Endothelial cell (in vitro differentiated cells): ENCODE data around the gene TCF20. TPM values are rescaled to one million over a fixed set of nuclear protein-coding genes. Genes with fewer than 3 reads are reported as not detected.
A peak's percentile ranks its signal among the peaks of the same experiment; 100 is the strongest.

Experiments used
- DNase-seq: peaks from one replicate; pipeline ENCODE4 v3.0.0; 2021; ENCODE audit warnings: low spot score
- H3K27ac Mint-ChIP-seq: one replicate; pipeline ENCODE4 v1.8.0; 2021; ENCODE audit warnings: mixed read lengths, inconsistent platforms; ENCODE audit not compliant: unreplicated experiment
- H3K27me3 Mint-ChIP-seq: one replicate; pipeline ENCODE4 v1.8.0; 2021; ENCODE audit warnings: mild to moderate bottlenecking, moderate library complexity, mixed read lengths, inconsistent platforms; ENCODE audit not compliant: unreplicated experiment
- H3K36me3 Mint-ChIP-seq: one replicate; pipeline ENCODE4 v1.8.0; 2021; ENCODE audit warnings: mild to moderate bottlenecking, low read depth, mixed read lengths, inconsistent platforms; ENCODE audit not compliant: unreplicated experiment
- H3K4me1 Mint-ChIP-seq: one replicate; pipeline ENCODE4 v1.8.0; 2021; ENCODE audit warnings: mild to moderate bottlenecking, mixed read lengths, inconsistent platforms; ENCODE audit not compliant: unreplicated experiment
- H3K4me3 Mint-ChIP-seq: one replicate; pipeline ENCODE4 v1.8.0; 2021; ENCODE audit warnings: mild to moderate bottlenecking, mixed read lengths, inconsistent platforms; ENCODE audit not compliant: unreplicated experiment
- H3K9me3 Mint-ChIP-seq: one replicate; pipeline ENCODE4 v1.8.0; 2021; ENCODE audit warnings: mixed read lengths, inconsistent platforms; ENCODE audit not compliant: unreplicated experiment
- CTCF ChIP-seq: fragments of 200-600 bp; sonication (generic); IDR thresholded peaks from one replicate; pipeline ENCODE4 v1.5.0; 2021; ENCODE audit warnings: antibody characterized with exemption; ENCODE audit not compliant: unreplicated experiment
- total RNA-seq: library from RNA; stranded (reverse); fragmentation: NEBNext Ultra II Directional; extraction: Animal tissue kit (Norgen Biotek cat#: 25700); gene quantifications from one replicate; pipeline ENCODE4 v1.2.1, GENCODE V29; 2021; ENCODE audit not compliant: unreplicated experiment

Gene TCF20
- total RNA-seq, 1 donor from 2014 or later, result 63.6 TPM

- H3K27me3 Mint-ChIP-seq, result peaks cover 10% of the 10 kb centered on the region
- peaks cover 17% of the 10 kb centered on the region for H3K4me1 Mint-ChIP-seq
- DNase-seq, result no peak
- H3K27ac Mint-ChIP-seq, result no peak overlapping the region
- H3K4me3 Mint-ChIP-seq, result no peak overlapping the region
- TF ChIP-seq CTCF, result no peak
- H3K36me3 Mint-ChIP-seq, result peaks cover 5% of the 10 kb centered on the region
- no peaks in the 10 kb centered on the region for H3K9me3 Mint-ChIP-seq
These were observed 9.1 kb upstream of the TCF20 start for GRCh38 chr22:42279425-42280020.

DNA sequence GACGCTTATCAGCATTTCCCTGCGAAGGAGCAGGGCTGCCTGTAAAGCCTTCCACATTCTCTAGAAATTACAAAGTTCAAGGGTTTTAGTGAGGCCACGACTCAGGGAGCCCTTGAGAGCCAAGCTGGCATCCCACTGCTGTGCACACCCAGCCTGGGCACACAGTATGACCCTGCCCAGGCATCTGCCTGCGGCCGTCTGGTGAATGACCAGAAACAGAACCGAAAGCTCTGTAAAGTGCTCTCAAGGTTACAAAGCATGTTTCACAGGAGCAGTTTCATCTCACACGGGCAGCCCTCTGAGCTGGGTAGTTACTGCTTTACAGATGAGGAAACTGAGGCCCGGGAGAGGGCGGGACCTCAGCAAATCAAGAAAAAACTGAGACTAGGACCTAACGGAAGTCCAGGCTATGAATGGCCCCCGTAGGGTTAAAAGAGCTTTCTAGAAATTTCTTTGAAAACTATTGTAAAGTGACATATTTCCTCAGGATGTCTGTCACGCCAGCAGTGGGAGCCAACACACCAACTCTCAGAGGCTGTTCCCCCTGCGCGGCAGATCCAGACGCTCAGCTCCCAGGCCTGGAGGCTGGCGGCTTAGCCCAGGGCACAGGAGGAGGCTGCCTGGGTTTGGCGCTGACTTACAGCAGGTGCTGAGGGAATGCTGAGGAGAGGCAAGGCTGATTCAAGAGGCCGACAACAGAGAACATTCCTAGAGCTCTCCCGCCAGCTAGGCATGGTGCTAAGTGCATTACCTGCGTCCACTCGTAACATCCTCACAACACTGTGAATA lies 7.7 kb upstream of the TCF20 start:
- Mint-ChIP-seq H3K27ac (no peak overlapping the region), H3K4me1 (peaks cover 24% of the 10 kb centered on the region), H3K27me3 (peaks cover 12% of the 10 kb centered on the region), H3K4me3 (no peak overlapping the region), H3K36me3 (peaks cover 5% of the 10 kb centered on the region), H3K9me3 (no peaks in the 10 kb centered on the region)
- no peak for TF ChIP-seq CTCF
- peak; percentile 27 for DNase-seq

GRCh38 chr22:42277232-42277753 lies 6.8 kb upstream of the TCF20 start:
- Mint-ChIP-seq H3K27ac (no peak overlapping the region), H3K27me3 (peaks cover 8% of the 10 kb centered on the region), H3K36me3 (peaks cover 5% of the 10 kb centered on the region), H3K4me1 (peaks cover 21% of the 10 kb centered on the region), H3K4me3 (no peak overlapping the region), H3K9me3 (no peaks in the 10 kb centered on the region)
- no peak for DNase-seq
- no peak for TF ChIP-seq CTCF

DNA sequence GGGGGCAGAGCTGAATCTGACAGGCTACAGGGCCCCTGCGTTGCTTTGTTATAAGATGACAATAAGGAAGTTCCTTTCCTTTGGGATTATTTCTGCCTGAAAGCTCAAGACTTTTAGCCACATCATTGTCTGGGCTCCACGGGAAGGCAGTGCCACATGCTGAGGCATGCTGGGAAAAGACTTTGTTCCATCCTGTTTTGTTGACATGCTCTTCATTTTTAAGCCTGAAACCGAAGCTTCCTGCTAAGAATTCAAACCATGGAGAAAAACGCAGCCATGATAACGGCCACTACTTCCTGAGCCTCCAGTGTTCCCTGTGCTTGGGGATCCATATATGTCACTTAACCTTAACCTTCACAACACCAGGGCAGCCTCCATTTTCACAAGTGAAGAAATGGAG lies 5.5 kb upstream of the TCF20 start:
- DNase-seq, result no peak
- no peak overlapping the region for H3K27ac Mint-ChIP-seq
- peaks cover 8% of the 10 kb centered on the region for H3K27me3 Mint-ChIP-seq
- peaks cover 5% of the 10 kb centered on the region for H3K36me3 Mint-ChIP-seq
- no peaks in the 10 kb centered on the region for H3K9me3 Mint-ChIP-seq
- TF ChIP-seq CTCF, result no peak
- no peak overlapping the region for H3K4me3 Mint-ChIP-seq
- peaks cover 21% of the 10 kb centered on the region for H3K4me1 Mint-ChIP-seq

GRCh38 chr22:42275176-42275575 lies 4.7 kb upstream of the TCF20 start:
- H3K36me3 Mint-ChIP-seq, result peaks cover 5% of the 10 kb centered on the region
- DNase-seq, result no peak
- H3K4me1 Mint-ChIP-seq, result peaks cover 21% of the 10 kb centered on the region
- H3K27me3 Mint-ChIP-seq, result peaks cover 8% of the 10 kb centered on the region
- no peaks in the 10 kb centered on the region for H3K9me3 Mint-ChIP-seq
- TF ChIP-seq CTCF, result no peak
- H3K27ac Mint-ChIP-seq, result no peak overlapping the region
- H3K4me3 Mint-ChIP-seq, result no peak overlapping the region
